Tibial nerve (tissue), 4 donors: ENCODE measurements around the gene FXYD6. TPM values are rescaled to one million over a fixed set of nuclear protein-coding genes. Genes with fewer than 3 reads are reported as not detected.

ENCODE experiments used
- DNase-seq, 2 donors: peaks; one replicate each; pipeline ENCODE4 v3.0.0-alpha.2; 2019; ENCODE audit warnings: low spot score in 2 of 2
- H3K27ac ChIP-seq, 4 donors: fragments of 200-600 bp; sonication (generic) in 3 of 4; one replicate each; pipeline ENCODE4 v1.5.1; 2017 to 2019; ENCODE audit warnings: mild to moderate bottlenecking in 1 of 4
- H3K27me3 ChIP-seq, 2 donors: fragments of 200-600 bp; sonication (generic) in 1 of 2; one replicate each; pipeline versions ENCODE4 v1.5.1 to v1.6.0; 2017 to 2019
- H3K36me3 ChIP-seq, 3 donors: fragments of 200-600 bp; sonication (generic); one replicate each; pipeline ENCODE4 v1.5.1; 2018 to 2019
- H3K4me1 ChIP-seq, 4 donors: fragments of 200-600 bp; sonication (generic) in 3 of 4; one replicate each; pipeline ENCODE4 v1.5.1; 2017 to 2019
- H3K4me3 ChIP-seq, 4 donors: fragments of 200-600 bp; sonication (generic) in 3 of 4; one replicate each; pipeline ENCODE4 v1.5.1; 2017 to 2019; ENCODE audit warnings: mild to moderate bottlenecking in 1 of 4, moderate library complexity in 1 of 4
- H3K9me3 ChIP-seq, 4 donors: fragments of 200-600 bp; sonication (generic) in 3 of 4; one replicate each; pipeline ENCODE4 v1.5.1; 2017 to 2019
- EP300 ChIP-seq, 2 donors: sonication (generic); formaldehyde crosslinking; IDR thresholded peaks; one replicate each; pipeline ENCODE4 v1.6.1; 2017; ENCODE audit warnings: antibody characterized with exemption in 2 of 2, mild to moderate bottlenecking in 1 of 2
- POLR2A ChIP-seq, 2 donors: fragments of 450-650 bp; IDR thresholded peaks; one replicate each; pipeline ENCODE4 v1.6.1; 2017; ENCODE audit warnings: antibody characterized with exemption in 2 of 2, mild to moderate bottlenecking in 2 of 2, moderate library complexity in 2 of 2
- WGBS, 2 donors: methylation state at CpG; one replicate each; pipeline ENCODE4 v1.1.5; 2018; 5-methylcytosine and 5-hydroxymethylcytosine counted together
- total RNA-seq, 4 donors: library from RNA; depleted of rRNA; stranded (reverse); fragments of >200 nt; gene quantifications; one replicate each; pipeline ENCODE4 v1.1.0, GENCODE V29; 2016
- TF ChIP-seq, protein P1 (sequence below), 5 experiments: fragments of 200-600 bp in 3 of 5; fragments of 450-650 bp in 2 of 5; sonication (generic) in 3 of 5; IDR thresholded peaks; one replicate each; pipeline ENCODE4 v1.5.1; 2016 to 2019; ENCODE audit warnings: antibody characterized with exemption in 5 of 5, mild to moderate bottlenecking in 3 of 5, moderate library complexity in 2 of 5

The FXYD6 gene
- total RNA-seq, 4 donors from 2014 or later = 29.4 to 74.1 (median 65.7) TPM

DNA sequence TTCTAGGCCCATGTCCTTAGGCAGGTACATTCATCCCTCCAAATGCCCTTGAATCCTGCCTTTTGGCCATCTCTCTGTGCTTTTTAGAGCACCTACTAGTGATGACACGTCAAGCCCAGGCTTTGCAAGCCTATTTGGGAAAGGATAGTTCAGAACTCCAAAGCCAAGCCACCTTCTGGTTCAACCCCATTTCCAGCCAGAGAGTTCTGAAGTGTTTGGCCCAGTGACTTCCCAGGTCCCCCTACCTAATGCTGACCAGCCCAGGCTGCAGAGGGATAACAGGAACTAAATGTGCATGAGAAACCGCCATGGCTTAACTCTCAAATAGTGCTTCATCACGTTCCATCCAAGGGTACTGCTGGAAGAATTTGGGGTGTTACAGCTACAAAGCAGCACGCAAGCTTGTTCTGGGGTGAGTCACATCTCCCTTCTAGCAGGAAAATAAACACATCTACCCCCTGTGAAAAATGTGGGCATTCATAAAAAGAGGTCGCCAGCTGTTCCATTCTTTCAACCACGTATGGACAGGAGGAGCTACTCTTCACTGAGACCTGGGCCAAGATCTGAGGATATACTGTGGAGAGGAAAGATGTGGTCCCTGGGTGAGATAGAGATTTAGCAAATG is 2.0 kb upstream of the FXYD6 start:
- WGBS, 2 donors = 92 to 95% methylated on average over 6 of the region's 6 CpGs
- TF ChIP-seq EP300 (IDR thresholded peaks at IDR 0.05) = no peak
- TF ChIP-seq POLR2A (IDR thresholded peaks at IDR 0.05) = no peak
- TF ChIP-seq, protein P1, sequence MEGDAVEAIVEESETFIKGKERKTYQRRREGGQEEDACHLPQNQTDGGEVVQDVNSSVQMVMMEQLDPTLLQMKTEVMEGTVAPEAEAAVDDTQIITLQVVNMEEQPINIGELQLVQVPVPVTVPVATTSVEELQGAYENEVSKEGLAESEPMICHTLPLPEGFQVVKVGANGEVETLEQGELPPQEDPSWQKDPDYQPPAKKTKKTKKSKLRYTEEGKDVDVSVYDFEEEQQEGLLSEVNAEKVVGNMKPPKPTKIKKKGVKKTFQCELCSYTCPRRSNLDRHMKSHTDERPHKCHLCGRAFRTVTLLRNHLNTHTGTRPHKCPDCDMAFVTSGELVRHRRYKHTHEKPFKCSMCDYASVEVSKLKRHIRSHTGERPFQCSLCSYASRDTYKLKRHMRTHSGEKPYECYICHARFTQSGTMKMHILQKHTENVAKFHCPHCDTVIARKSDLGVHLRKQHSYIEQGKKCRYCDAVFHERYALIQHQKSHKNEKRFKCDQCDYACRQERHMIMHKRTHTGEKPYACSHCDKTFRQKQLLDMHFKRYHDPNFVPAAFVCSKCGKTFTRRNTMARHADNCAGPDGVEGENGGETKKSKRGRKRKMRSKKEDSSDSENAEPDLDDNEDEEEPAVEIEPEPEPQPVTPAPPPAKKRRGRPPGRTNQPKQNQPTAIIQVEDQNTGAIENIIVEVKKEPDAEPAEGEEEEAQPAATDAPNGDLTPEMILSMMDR (IDR thresholded peaks at IDR 0.05) = no peak
- Histone ChIP-seq H3K4me3 (no peak overlapping the region), H3K9me3 (no peaks in the 10 kb centered on the region), H3K27ac (no peak overlapping the region), H3K4me1 (peaks cover 0 to 43% (median 6%) of the 10 kb centered on the region in 4 donors), H3K27me3 (peaks cover 0 to 57% of the 10 kb centered on the region in 2 donors), H3K36me3 (no peaks in the 10 kb centered on the region)
- no peak for DNase-seq

DNA sequence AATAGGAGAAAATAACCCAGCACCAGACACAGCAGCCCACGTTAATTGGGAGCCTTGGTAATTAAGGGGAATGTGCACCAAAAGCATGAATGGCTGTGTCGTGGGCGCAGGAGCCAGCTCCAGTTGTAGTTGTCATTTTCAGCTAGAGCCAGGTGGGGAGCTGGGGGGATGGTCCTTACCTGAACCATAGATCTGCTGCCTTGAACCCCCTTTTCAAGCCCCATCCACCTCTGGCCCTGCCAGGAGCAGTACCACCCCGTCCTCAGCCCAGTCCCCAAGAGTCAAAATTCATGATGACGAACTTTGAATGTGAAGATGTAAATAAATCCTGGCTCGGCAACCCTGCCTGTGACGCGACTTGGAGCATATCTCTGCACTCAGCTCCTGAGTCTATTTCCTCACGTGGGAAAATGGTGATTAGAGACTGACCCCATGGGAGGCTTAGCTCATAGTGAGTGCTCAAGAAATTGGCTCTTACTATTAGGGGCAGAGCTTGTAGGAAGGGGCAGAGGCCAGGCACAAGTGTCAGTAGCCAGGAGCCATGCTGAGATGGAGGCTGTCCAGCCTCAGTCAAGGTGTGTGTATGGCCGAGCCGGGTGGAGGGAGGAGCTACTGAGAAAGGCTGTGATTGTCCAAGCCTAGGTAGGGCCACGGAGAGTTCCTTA is 794 bp upstream of the FXYD6 start:
- Histone ChIP-seq H3K4me3 (peak overlapping the region in 3 of 4 donors; percentile 44 to 61 (median 52)), H3K27ac (peak overlapping the region in 3 of 4 donors; percentile 64 to 87 (median 68)), H3K36me3 (no peaks in the 10 kb centered on the region), H3K9me3 (no peaks in the 10 kb centered on the region), H3K4me1 (peaks cover 0 to 43% (median 6%) of the 10 kb centered on the region in 4 donors), H3K27me3 (peaks cover 0 to 64% of the 10 kb centered on the region in 2 donors)
- no peak for DNase-seq
- TF ChIP-seq, protein P1 (IDR thresholded peaks at IDR 0.05) = no peak
- TF ChIP-seq EP300 (IDR thresholded peaks at IDR 0.05) (no peak), POLR2A (IDR thresholded peaks at IDR 0.05) (no peak)
- WGBS, 2 donors = 28 to 34% methylated on average over 12 of the region's 12 CpGs

DNA sequence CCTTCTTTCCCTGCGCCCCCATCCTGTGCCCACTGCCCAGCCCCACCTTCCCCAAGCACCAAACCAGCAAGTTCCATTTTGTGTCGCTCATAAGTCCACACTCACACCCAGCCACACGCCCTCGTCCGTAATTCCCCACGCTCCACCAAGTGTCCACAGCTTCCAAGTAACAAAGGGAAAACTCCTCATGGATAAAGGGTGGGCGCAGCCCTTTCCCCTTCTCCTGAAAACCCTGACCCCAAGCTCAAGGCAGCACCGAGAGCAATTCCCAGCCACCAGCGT is 458 bp downstream of the FXYD6 start:
- H3K4me1 ChIP-seq = peaks cover 0 to 48% (median 9%) of the 10 kb centered on the region in 4 donors
- H3K27me3 ChIP-seq = peaks cover 0 to 64% of the 10 kb centered on the region in 2 donors
- WGBS, 2 donors = 1 to 3% methylated on average over 9 of the region's 9 CpGs
- no peaks in the 10 kb centered on the region for H3K9me3 ChIP-seq
- peak overlapping the region; percentile 60 to 87 (median 66) for H3K27ac ChIP-seq
- H3K4me3 ChIP-seq = peak overlapping the region; percentile 44 to 62 (median 56)
- DNase-seq = no peak
- H3K36me3 ChIP-seq = no peaks in the 10 kb centered on the region
- TF ChIP-seq, protein P1 (IDR thresholded peaks at IDR 0.05) = no peak
- TF ChIP-seq POLR2A (IDR thresholded peaks at IDR 0.05) (no peak), EP300 (IDR thresholded peaks at IDR 0.05) (no peak)

DNA sequence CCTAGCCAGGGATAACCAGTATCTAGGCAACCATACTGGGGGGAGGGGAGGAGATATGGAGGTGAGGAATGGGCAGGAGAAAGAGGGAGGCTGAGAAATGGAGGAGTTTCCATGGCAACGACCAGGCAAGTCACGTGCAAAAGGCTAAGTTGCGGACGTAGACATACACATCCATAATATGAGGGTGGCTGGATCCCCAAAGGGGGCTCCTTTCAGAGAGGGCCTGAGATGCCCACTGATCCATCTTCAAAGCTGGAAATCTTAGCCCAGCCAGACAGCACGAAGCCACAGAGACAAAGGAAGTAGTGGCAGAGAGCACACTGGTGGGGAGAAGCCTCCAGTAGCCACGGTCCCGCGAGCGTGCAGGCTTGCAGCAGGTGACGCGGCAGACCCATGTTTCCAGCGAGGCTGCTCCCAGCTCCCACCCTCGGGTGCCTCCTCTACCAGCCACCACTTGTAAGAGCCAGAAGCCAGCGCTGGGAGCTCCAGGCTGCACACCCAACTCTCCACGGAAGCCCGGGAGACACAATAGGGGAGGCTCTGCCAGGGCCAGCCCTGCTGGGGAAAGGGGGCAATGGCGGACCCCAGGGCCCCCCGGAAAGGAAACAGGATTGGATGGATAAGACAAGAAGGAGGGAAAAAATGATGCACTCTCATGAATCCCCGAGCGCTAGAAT is 938 bp downstream of the FXYD6 start:
- Histone ChIP-seq H3K9me3 (no peaks in the 10 kb centered on the region), H3K4me1 (peaks cover 0 to 48% (median 9%) of the 10 kb centered on the region in 4 donors), H3K27me3 (peaks cover 0 to 63% of the 10 kb centered on the region in 2 donors), H3K27ac (peak overlapping the region in 3 of 4 donors; percentile 26 to 87 (median 60)), H3K4me3 (peak overlapping the region; percentile 44 to 62 (median 56)), H3K36me3 (no peaks in the 10 kb centered on the region)
- WGBS, 2 donors = 3% methylated on average over 17 to 18 of the region's 20 CpGs
- no peak for DNase-seq
- TF ChIP-seq, protein P1 (IDR thresholded peaks at IDR 0.05) = no peak
- TF ChIP-seq POLR2A (IDR thresholded peaks at IDR 0.05) (no peak), EP300 (IDR thresholded peaks at IDR 0.05) (no peak)
